ENCODE results near the gene AGFG1. TPM values are rescaled to one million over a fixed set of nuclear protein-coding genes. Genes with fewer than 3 reads are reported as not detected.

AGFG1 gene
- total and polyA plus RNA-seq, 2 donors (not counting 1 experiment from before 2014, with no cell fraction given) = 28.7 to 83.3 TPM

- Histone ChIP-seq H3K27ac (ENCODE audit: low read length in 2 of 2) (no peak overlapping the region), H3K9me3 (ENCODE audit: control extremely low read depth in 1 of 3, control insufficient read depth in 2 of 3, insufficient read depth in 1 of 3, low read length in 2 of 3) (peaks cover 0 to 4% (median 0%) of the 10 kb centered on the region in 3 donors), H3K36me3 (replicated peaks in 1 of 2; ENCODE audit: control extremely low read depth in 1 of 2, control insufficient read depth in 1 of 2, extremely low read depth in 1 of 2, insufficient read depth in 2 of 2, low read length in 1 of 2) (peaks cover 0 to 13% of the 10 kb centered on the region in 2 experiments), H3K27me3 (replicated peaks in 1 of 4; ENCODE audit: control extremely low read depth in 1 of 4, control insufficient read depth in 3 of 4, insufficient read depth in 4 of 4, low read length in 3 of 4) (no peaks in the 10 kb centered on the region), H3K79me2 (ENCODE audit: control insufficient read depth, insufficient read depth, low read length) (no peaks in the 10 kb centered on the region), H3K9ac (ENCODE audit: low read length) (no peak overlapping the region), H3K4me2 (replicated peaks; ENCODE audit: low read depth, low read length, poor library complexity, severe bottlenecking) (no peak overlapping the region), H4K20me1 (ENCODE audit: control insufficient read depth, insufficient read depth, low read length, poor library complexity, severe bottlenecking) (no peaks in the 10 kb centered on the region), H2AFZ (ENCODE audit: insufficient read depth, low read depth, low read length, poor library complexity, severe bottlenecking) (no peak overlapping the region), H3K4me3 (ENCODE audit: control extremely low read depth in 1 of 5, extremely low read depth in 1 of 5, insufficient read depth in 1 of 5, low read depth in 2 of 5, low read length in 4 of 5) (no peak overlapping the region), H3K4me1 (ENCODE audit: control insufficient read depth in 2 of 2, insufficient read depth in 2 of 2, low read length in 2 of 2) (no peaks in the 10 kb centered on the region)
- ChIA-PET CTCF (interaction anchor here (0.7 to 1.1 kb wide), 3 partner anchors 13 to 140 kb away, joined by 3 to 9 read pairs (median 5); no protein-coding TSS in a partner anchor), POLR2A (no interaction called here)
- intact Hi-C loops (cut with micrococcal nuclease) = no loop called here
- peaks cover 5% of the 10 kb centered on the region for H3K4me1 Mint-ChIP-seq
- peak; percentile 38 for TF ChIP-seq CTCF (IDR thresholded peaks at IDR 0.05)
- no peak for TF ChIP-seq EZH2 (IDR thresholded peaks at IDR 0.05; ENCODE audit: borderline replicate concordance, insufficient read depth, low read depth, low read length, poor library complexity, severe bottlenecking)
- no peak for ATAC-seq (ENCODE audit: low read depth)
- no peak overlapping the region for H3K4me3 Mint-ChIP-seq
- DNase-seq = peak; percentile 15
- H3K27ac Mint-ChIP-seq = no peak overlapping the region
- H3K27me3 Mint-ChIP-seq = no peaks in the 10 kb centered on the region
- H3K9me3 Mint-ChIP-seq (ENCODE audit: insufficient read depth) = no peaks in the 10 kb centered on the region
- 95% methylated on average over 11 of the region's 11 CpGs for WGBS (ENCODE audit: insufficient coverage)
These were observed 74.0 kb downstream of the AGFG1 start for GRCh38 chr2:227545990-227546389.

GRCh38 chr2:227551836-227552235 is 79.9 kb downstream of the AGFG1 start:
- Histone ChIP-seq H3K4me3 (ENCODE audit: control extremely low read depth in 1 of 5, extremely low read depth in 1 of 5, insufficient read depth in 1 of 5, low read depth in 2 of 5, low read length in 4 of 5) (no peak overlapping the region), H3K4me2 (replicated peaks; ENCODE audit: low read depth, low read length, poor library complexity, severe bottlenecking) (no peak overlapping the region), H4K20me1 (ENCODE audit: control insufficient read depth, insufficient read depth, low read length, poor library complexity, severe bottlenecking) (no peaks in the 10 kb centered on the region), H3K9ac (ENCODE audit: low read length) (no peak overlapping the region), H3K27ac (ENCODE audit: low read length in 2 of 2) (no peak overlapping the region), H3K27me3 (replicated peaks in 1 of 4; ENCODE audit: control extremely low read depth in 1 of 4, control insufficient read depth in 3 of 4, insufficient read depth in 4 of 4, low read length in 3 of 4) (no peaks in the 10 kb centered on the region), H3K79me2 (ENCODE audit: control insufficient read depth, insufficient read depth, low read length) (no peaks in the 10 kb centered on the region), H3K36me3 (replicated peaks in 1 of 2; ENCODE audit: control extremely low read depth in 1 of 2, control insufficient read depth in 1 of 2, extremely low read depth in 1 of 2, insufficient read depth in 2 of 2, low read length in 1 of 2) (peaks cover 9 to 25% of the 10 kb centered on the region in 2 experiments), H3K4me1 (ENCODE audit: control insufficient read depth in 2 of 2, insufficient read depth in 2 of 2, low read length in 2 of 2) (no peaks in the 10 kb centered on the region), H3K9me3 (ENCODE audit: control extremely low read depth in 1 of 3, control insufficient read depth in 2 of 3, insufficient read depth in 1 of 3, low read length in 2 of 3) (no peaks in the 10 kb centered on the region), H2AFZ (ENCODE audit: insufficient read depth, low read depth, low read length, poor library complexity, severe bottlenecking) (no peak overlapping the region)
- intact Hi-C loops (cut with micrococcal nuclease) = no loop called here
- Mint-ChIP-seq H3K9me3 (ENCODE audit: insufficient read depth) (no peaks in the 10 kb centered on the region), H3K4me3 (no peak overlapping the region), H3K27ac (no peak overlapping the region), H3K4me1 (no peaks in the 10 kb centered on the region), H3K27me3 (no peaks in the 10 kb centered on the region)
- POLR2A ChIA-PET = no interaction called here
- CTCF ChIA-PET = no interaction called here
- DNase-seq (no peak), ATAC-seq (ENCODE audit: low read depth) (no peak)
- TF ChIP-seq CTCF (IDR thresholded peaks at IDR 0.05) (no peak), EZH2 (IDR thresholded peaks at IDR 0.05; ENCODE audit: borderline replicate concordance, insufficient read depth, low read depth, low read length, poor library complexity, severe bottlenecking) (no peak)
- WGBS (ENCODE audit: insufficient coverage) = 100% methylated on average over 2 of the region's 3 CpGs

Data from B cell (primary cell).